ENCODE measurements around the gene NUP133.
"Not testable (repeated sequence)": the region's sequence is repeated elsewhere in the genome, so short reads cannot be mapped to it uniquely, and the experiment has no call there.

The NUP133 gene

GRCh38 chr1:229394517-229394916 lies 113.6 kb downstream of the NUP133 start:
- not testable (repeated sequence) for H3K36me3 ChIP-seq (ENCODE audit: control insufficient read depth, insufficient read depth, low read length); H3K4me3 ChIP-seq (ENCODE audit: insufficient read depth, low read depth, low read length, poor library complexity, severe bottlenecking); H3K27me3 ChIP-seq (replicated peaks; ENCODE audit: control insufficient read depth, insufficient read depth, low read length, poor library complexity, severe bottlenecking); DNase-seq; H3K9me3 ChIP-seq (ENCODE audit: control insufficient read depth, low read length); H3K27ac ChIP-seq (ENCODE audit: insufficient read depth, low read length, poor library complexity, severe bottlenecking); H3K4me1 ChIP-seq (ENCODE audit: control insufficient read depth, insufficient read depth, low read length, poor library complexity, severe bottlenecking)

GRCh38 chr1:229392936-229393335 lies 115.2 kb downstream of the NUP133 start:
- Histone ChIP-seq H3K4me3 (ENCODE audit: insufficient read depth, low read depth, low read length, poor library complexity, severe bottlenecking) (no peak overlapping the region), H3K27ac (ENCODE audit: insufficient read depth, low read length, poor library complexity, severe bottlenecking) (no peak overlapping the region), H3K27me3 (replicated peaks; ENCODE audit: control insufficient read depth, insufficient read depth, low read length, poor library complexity, severe bottlenecking) (no peaks in the 10 kb centered on the region), H3K36me3 (ENCODE audit: control insufficient read depth, insufficient read depth, low read length) (no peaks in the 10 kb centered on the region), H3K4me1 (ENCODE audit: control insufficient read depth, insufficient read depth, low read length, poor library complexity, severe bottlenecking) (no peaks in the 10 kb centered on the region), H3K9me3 (ENCODE audit: control insufficient read depth, low read length) (no peaks in the 10 kb centered on the region)
- DNase-seq: no peak
